Urothelium cell line (cell line): ENCODE data around the gene LMF2.
"Not testable (repeated sequence)": the region's sequence is repeated elsewhere in the genome, so short reads cannot be mapped to it uniquely, and the experiment has no call there.

Experiments
- DNase-seq: peaks from one replicate; pipeline ENCODE4 v3.0.0; 2011; ENCODE audit warnings: low spot score, mixed read lengths
- FAIRE-seq: peaks from 2 replicates; lab custom pipeline; 2011; peaks lifted over from hg19 to GRCh38; lab: Jason Lieb, UNC

LMF2 gene

DNA sequence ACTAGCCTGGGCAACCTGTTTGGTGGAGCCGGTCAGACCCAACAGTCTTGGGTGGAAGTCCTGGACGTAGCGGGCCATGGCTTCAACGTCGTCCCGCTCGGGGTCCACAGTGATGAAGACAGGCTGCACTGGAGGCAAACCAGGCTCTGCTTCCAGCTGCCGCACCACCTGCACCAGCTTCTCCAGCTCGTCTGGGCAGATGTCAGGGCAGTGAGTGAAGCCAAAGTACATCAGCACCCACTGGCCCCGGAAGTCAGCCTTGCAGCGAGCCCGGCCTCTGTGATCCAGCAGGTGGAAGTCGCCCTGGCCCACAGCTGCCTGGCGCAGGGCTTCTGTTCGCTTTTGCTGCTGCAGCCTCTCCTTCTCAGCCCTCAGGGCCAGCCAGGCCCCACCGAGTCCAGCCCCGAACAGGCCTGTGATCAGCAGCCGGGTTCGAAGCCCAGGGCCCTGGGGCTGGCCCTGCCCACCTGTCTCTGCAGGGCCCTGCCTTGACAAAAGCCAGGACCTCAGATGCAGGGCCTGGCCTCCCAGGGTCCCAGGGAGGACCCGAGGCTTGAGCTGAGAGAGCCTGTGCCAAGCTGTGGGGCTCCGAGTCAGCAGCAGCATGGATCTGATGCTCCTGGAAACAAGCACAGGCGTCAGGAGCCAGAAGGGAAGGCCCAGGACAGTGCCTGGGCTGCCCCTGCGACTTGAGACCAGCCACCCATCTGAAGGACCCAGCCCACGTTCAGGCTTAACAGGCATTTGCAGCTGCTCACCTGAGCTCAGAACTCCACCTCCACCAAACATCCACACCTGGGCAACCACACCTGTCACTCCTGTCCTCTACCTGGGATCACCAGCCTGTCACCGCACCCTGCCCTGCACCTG lies 16.5 kb upstream of the LMF2 start:
- DNase-seq (no peak), FAIRE-seq (no peak)

DNA sequence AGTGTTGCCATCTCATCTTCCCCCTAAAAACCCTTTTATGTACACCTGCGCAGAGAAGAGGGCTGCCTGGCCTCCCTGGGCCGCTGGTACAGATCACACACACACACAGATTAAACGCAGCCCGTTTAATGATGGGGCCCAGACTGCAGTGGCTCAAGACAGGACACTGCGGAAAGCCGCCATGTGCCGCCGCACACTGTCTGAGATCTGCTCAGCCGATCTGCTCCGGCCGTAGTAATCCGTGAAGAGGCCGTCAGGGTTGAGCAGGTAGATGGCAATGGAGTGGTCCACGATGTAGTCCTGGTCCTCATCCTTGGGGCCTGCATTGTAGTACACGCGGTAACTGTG lies 15.9 kb upstream of the LMF2 start:
- DNase-seq = no peak
- no peak for FAIRE-seq

GRCh38 chr22:50522806-50523438 lies 15.4 kb upstream of the LMF2 start:
- no peak for FAIRE-seq
- DNase-seq = no peak

- FAIRE-seq = no peak
- DNase-seq = no peak
These were observed 14.8 kb upstream of the LMF2 start for GRCh38 chr22:50522208-50522805.

DNA sequence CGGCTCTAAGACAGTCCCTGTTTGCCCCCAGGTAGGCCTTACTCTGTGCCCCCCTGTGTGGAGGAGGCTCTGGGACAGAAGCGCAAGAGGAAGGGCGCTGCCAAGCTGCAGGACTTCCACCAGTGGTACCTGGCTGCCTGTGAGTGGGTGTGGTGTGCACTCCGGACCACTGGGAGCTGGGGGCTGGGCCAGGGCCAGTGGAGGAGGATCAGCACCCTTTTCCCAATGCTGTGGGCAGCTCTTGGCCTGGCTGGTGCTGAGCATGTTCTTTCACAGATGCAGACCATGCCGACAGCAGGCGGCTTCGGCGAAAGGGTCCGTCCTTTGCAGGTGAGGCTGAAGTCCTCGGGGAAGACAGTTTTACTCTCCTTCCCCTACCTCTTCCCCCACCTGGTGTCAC lies 14.2 kb upstream of the LMF2 start:
- DNase-seq (no peak), FAIRE-seq (no peak)

DNA sequence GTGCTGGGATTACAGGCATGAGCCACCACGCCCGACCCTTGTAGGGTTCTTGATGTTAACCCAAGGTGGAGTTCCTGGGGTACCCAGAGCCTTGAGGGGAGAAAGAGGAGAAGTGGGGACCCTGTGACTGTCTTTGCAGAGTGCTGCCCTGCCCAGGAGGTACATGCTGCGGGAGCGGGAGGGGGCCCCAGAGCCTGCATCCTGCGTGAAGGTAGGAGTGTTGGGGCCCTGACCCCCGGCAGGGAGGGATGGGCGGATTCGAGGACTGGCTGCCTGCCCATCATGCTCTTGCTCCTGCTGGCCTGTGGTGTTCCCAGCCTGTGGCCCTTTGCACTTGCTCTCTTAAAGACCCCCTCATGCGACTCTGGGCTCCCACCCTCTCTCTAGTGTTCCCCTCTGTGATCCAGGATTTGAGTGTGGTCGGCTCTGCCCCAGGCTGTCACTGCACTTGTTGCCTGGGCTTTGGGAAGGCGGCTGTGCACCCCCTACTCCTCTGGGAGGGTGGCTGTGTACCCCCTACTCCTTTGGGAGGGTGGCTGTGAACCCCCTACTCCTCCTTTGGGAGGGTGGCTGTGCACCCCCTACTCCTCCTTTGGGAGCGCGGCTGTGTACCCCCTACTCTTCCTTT lies 13.4 kb upstream of the LMF2 start:
- FAIRE-seq = no peak
- no peak for DNase-seq

DNA sequence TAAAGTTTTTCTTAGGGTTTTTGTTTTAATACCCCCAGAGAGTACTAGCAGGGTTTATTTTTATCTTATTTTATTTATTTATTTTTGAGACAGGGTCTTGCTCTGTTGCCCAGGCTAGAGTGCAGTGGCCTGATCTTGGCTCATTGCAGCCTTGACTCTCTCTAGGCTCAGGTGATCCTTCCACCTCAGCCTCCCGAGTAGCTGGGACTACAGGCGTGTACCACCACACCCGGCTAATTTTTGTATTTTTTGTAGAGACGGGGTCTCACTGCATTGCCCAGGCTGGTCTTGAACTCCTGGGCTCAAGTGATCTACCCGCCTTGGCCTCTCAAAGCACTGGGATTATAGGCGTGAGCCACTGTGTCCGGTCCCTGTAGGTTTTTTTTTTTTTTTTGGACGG lies 12.7 kb upstream of the LMF2 start:
- not testable (repeated sequence) for FAIRE-seq, DNase-seq

DNA sequence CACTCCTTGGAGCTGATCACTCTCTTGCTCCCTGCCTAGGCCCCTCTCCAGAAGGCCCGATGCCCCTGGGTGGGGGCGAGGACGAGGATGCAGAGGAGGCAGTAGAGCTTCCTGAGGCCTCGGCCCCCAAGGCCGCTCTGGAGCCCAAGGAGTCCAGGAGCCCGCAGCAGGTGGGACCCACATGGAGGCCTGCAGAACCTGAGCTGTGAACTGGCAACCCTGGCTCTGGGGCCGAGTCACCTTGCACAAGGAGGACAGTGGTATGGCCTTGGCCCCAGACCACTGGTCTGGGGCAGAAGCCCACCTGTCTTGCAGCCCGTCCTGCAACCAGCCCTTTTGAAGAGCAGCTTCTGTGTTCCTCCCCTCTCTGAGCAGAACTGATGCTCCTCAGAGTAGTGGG lies 11.6 kb upstream of the LMF2 start:
- no peak for DNase-seq
- FAIRE-seq = no peak

DNA sequence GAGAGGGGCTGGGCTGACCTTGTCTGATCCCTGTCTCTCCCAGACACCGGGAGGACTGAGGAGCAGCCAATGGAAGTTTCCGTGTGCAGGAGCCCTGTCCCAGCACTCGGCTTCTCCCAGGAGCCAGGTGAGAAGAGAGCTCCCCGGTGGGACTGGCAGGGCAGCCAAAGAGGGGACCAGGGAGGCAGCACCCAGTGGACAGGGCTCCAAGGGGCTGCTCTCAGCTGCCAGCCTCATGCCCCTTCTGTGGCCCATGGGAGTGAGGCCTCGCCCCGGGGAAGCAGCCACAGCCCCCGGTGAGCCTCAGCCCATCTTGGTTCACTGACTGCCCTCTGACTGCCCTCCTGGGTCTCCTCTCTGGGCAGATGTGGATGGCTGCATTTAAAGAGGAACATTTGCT lies 11.1 kb upstream of the LMF2 start:
- FAIRE-seq (no peak), DNase-seq (no peak)

GRCh38 chr22:50517495-50518260 lies 10.2 kb upstream of the LMF2 start:
- FAIRE-seq (no peak), DNase-seq (no peak)

DNA sequence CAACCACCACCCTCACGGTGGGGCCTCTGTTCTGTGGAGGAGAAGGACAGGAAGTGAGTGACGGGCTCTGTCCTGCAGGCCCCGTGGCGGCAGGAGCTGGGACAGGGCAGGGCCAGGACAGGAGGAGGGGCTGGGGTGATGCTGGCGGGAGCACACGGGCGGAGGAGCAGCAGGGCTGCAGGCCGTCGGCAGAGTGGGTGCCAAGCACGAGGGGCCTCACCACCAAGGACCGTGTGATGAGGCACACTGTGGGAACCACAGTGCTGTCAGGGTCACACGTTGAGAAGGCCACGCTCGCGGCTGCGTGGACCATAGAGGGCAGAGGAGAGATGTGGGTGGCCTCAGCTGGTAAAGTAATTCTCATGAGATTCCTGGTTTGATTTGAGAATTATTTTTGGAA lies 9.4 kb upstream of the LMF2 start:
- FAIRE-seq (no peak), DNase-seq (no peak)

GRCh38 chr22:50516068-50516467 lies 8.6 kb upstream of the LMF2 start:
- FAIRE-seq = no peak
- DNase-seq = no peak

DNA sequence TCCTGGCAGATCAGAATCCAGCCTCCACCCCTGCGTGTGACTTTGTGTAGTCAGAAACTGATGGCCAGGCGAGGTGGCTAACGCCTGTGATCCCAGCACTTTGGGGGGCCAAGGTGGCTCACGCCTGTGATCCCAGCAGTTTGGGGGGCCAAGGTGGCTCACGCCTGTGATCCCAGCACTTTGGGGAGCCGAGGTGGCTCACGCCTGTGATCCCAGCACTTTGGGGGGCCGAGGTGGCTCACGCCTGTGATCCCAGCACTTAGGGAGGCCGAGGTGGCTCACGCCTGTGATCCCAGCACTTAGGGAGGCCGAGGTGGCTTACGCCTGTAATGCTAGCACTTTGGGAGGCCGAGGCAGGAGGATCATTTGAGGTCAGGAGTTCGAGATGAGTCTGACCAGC lies 5.7 kb upstream of the LMF2 start:
- DNase-seq = no peak
- no peak for FAIRE-seq

- FAIRE-seq (no peak), DNase-seq (no peak)
These were observed 1.4 kb upstream of the LMF2 start for GRCh38 chr22:50508897-50509296.

DNA sequence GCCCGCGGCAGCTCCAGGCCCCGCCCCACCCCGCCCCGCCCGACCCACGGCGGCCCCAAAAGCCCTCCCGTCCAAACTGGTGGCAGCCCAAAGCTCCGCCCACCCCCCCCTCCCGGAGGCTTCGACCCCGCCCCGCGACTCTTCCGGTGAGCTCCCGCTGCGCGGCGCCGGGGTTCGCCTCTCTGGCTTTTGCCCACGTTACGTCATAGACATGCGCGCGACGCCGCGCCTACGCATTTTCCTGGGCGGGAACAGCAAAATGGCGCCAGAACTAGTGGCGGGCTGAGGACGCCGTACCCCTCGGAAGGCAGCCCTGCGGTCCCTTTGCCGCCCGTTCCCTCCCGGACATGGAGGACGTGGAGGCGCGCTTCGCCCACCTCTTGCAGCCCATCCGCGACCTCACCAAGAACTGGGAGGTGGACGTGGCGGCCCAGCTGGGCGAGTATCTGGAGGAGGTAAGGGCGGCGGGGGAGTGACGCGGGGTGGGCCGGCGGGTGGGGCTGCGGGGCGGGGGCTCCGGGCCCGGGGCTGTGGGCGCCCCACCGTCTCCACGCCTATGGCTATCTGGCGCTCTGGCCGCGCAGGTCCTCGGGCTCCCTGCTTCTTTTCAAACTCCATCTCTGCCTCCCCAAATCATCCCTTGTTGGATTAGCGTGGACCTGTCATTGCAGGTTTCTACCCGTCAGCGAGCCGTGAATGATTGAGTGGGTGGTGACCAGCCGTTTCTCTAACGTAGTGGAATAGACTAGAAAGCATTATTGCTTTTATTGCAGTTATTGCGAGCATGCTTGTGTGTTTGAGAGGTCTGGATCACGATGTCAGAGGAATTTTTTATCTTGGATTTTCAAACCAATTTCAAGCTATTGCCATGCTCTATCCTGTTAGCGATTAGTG lies 736 bp upstream of the LMF2 start, which contains the start of gene NCAPH2:
TSS of gene NCAPH2 (plus strand) at position 234 of the 894 bp plus-strand sequence. CDS start at position 348, 114 bp downstream.
- peak; percentile 100 for DNase-seq
- FAIRE-seq = peak; percentile 84

GRCh38 chr22:50506611-50507420 lies 686 bp downstream of the LMF2 start:
- DNase-seq = no peak
- FAIRE-seq = no peak

DNA sequence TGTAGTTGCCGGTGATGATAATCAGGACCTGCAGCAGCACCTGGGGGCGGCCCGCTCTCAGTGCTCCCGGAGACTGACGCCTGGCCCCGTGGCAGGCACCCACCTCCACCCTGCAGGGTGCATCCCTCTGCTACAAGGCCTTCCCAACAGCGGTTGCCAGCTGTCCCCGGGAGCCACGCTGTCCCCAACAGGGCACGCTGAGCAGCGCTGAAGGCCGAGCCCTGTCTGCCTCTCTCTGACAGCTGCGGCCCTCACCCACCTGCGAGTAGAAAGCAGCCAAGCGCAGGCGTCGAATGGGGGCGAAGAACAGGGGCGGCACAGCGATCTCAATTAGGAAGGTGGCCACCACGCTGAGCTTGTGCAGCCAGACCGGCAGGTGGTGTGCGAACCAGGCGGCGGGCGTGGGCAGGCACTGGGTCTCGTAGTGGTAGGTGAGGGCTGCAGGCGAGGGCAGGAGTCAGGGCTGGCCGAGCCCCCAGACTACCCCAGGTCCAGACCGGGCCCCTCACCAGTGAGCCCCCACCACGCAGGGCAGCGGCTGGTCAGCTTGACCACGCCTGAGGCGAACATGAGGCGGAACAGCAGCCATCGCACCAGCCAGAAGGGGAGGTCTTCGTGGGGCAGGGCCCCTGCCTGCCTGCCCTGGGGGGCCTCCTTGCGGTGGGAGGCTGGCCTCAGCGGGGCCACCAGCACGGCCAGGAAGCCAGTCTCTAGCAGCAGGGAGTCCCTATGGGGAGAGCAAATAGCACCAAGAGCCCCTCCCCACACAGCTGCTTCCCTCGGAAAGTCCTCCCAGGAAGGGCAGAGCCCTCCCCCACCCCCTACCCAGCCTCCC lies 1.5 kb downstream of the LMF2 start:
- FAIRE-seq (peak; percentile 76), DNase-seq (no peak)

- FAIRE-seq (no peak), DNase-seq (no peak)
These were observed 2.2 kb downstream of the LMF2 start for GRCh38 chr22:50505276-50505775.
